ENCODE data around the gene AP5B1.

AP5B1 gene

DNA sequence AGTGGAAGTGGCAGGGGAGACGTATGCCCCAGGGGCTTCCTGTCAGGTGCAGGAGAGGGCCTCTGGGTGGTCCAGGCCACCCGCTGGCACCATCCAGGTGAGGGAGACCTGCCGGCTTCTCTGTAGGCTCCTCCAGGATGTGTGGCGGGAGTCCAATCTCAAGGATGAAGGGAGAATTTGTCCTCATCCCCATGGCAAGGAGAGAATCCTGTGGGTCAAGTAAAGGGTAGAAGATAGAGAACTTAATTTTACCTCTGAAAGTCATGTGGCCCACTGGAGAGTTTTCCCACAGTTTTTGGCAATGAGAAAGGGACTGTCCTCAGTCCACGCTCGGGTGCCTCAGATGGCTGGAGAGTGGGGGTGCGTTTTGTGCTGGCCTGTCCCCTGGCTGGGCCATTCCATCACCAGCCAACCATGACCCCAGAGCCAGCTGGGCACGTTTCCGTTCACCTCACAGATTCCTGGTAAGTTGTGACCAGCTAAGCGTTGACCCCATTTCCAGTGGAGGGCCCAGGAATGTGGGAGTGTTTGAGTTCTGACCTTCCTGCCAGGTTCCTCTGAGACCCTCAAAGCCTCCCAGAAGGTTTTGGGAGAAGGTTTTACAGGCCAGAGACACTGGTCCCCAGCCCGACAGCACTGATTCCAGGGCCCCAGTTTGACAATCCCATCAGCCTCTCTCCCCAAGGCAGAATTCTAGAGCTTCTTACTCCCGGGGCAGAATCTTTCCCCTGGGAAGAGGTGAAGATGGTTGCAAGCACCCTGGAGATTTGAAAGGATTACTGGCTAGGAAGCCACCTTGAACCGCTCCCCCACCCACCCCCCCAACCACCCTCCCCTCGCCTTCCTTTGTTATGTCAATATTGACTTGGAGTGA is 8.7 kb upstream of the AP5B1 start:
- TF ChIP-seq, protein P1, sequence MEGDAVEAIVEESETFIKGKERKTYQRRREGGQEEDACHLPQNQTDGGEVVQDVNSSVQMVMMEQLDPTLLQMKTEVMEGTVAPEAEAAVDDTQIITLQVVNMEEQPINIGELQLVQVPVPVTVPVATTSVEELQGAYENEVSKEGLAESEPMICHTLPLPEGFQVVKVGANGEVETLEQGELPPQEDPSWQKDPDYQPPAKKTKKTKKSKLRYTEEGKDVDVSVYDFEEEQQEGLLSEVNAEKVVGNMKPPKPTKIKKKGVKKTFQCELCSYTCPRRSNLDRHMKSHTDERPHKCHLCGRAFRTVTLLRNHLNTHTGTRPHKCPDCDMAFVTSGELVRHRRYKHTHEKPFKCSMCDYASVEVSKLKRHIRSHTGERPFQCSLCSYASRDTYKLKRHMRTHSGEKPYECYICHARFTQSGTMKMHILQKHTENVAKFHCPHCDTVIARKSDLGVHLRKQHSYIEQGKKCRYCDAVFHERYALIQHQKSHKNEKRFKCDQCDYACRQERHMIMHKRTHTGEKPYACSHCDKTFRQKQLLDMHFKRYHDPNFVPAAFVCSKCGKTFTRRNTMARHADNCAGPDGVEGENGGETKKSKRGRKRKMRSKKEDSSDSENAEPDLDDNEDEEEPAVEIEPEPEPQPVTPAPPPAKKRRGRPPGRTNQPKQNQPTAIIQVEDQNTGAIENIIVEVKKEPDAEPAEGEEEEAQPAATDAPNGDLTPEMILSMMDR (IDR thresholded peaks at IDR 0.05; ENCODE audit: borderline replicate concordance, control extremely low read depth, extremely low read depth, insufficient read depth, missing control alignments) = no peak
- in situ Hi-C loops (cut with MboI; ENCODE audit: low sequenced_read_pairs, unreplicated experiment) = no loop called here
- no peak for DNase-seq (ENCODE audit: low spot score)

DNA sequence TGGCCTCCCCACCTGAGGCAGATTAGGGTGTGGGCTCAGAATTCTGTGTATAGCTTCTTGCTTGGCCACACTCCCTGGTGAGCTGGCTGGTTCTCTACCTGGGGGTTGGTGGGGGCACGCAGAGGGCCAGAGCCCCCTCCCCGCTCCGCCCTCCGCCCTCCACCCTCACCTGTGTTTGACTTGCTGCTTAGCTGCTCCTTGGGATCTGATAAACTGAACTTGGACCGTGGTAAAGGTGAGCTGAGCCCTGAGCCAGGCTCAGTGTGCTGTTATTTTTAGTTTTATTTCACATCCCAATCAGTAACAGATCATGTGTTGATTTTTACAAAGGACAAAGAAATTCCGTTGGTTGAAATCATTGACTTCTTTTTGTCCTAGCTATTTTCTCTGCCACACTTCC is 8.0 kb upstream of the AP5B1 start:
- DNase-seq (ENCODE audit: low spot score) = no peak
- TF ChIP-seq, protein P1 (IDR thresholded peaks at IDR 0.05; ENCODE audit: borderline replicate concordance, control extremely low read depth, extremely low read depth, insufficient read depth, missing control alignments) = no peak
- in situ Hi-C loops (cut with MboI; ENCODE audit: low sequenced_read_pairs, unreplicated experiment) = no loop called here

DNA sequence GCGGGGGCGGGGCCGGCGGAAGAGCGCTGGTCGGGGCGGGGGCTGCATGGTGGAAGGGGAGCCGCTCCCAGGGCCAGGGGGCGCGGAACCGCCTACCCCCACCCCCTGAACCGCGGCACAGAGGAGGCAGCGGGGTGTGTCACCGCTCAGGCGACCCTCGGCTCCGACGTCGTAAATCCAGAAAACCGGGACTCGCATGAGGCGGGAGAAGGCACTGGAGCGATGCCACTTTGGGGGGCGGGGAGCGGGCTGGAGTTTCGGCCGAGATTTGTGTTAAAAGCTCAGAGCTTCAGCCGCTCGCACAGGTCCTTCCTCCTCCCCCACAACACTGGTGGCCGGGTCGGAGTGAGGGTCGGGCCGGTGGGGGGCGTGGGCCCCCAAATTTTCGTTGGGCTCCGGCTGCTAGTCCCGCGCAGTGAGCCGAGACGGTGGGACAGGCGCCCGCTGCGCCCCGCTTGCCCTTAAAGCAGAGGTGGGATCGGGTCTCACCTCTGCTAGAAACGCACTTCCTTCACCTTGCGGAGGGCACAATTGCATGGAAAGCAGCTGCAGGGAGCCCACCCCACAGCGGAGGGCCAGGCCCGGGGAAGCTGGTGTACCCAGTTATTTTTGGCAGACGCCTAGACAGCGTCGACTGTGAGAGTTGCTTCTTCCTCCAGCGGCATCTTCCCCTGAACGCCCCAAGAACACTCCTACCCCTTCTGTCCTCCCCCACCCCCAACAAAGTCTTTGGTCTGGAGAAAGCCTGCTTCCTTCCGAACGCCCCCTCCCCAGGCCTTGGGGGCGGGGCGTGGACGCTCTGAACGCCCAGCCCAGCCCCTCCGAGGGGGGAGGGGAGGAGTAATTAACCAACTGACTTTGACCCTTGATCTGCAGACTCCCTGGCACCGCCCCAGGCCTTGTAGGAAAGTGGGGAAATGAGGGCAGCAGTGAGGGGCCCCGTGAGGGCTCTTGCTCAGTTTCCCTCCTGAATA is 7.2 kb upstream of the AP5B1 start:
- TF ChIP-seq, protein P1 (IDR thresholded peaks at IDR 0.05; ENCODE audit: borderline replicate concordance, control extremely low read depth, extremely low read depth, insufficient read depth, missing control alignments) = no peak
- in situ Hi-C loops (cut with MboI; ENCODE audit: low sequenced_read_pairs, unreplicated experiment) = no loop called here
- no peak for DNase-seq (ENCODE audit: low spot score)

DNA sequence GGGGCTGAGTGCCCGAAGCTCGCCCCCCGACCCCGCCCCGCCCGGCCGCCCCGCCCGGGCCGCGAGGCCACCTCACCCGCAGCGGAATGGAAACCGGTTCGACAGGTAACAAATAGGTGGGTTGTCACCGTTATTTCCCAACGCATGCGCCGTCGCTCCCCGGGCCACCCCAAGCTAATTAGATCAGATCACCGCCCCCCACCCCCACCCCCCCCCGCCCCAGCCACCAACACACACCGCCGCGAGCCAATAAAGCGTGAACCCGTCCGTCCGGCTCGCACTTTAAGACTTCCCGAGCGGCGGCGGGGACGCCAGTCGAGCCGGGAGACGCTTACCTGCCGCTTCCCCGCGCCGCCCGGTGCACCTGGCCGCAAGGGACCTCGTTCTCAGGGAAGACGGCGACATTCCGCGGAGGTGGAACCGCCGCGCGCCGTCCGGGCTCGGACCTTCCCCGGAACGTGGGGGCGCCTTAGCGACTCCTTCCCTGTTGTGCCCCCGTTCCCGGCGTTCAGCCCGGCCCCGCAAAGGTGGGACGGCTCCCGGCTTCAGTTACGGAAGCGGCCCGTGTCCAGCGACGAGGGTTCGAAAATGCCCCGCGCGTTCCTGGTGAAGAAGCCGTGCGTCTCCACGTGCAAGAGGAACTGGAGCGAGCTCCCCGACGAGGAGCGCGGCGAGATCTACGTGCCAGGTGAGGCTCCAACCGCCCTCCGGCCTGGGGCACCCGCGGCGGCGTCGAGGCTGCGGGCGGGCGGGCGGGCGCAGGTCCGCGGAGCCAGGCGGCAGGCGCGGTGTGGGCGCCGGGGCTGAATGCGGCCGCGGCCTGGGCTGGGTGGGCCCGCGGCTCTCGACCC is 6.2 kb upstream of the AP5B1 start, which contains the start of gene OVOL1:
TSS of gene OVOL1 (plus strand) at position 278 of the 851 bp plus-strand sequence. CDS start at position 589, 311 bp downstream.
- in situ Hi-C loops (cut with MboI; ENCODE audit: low sequenced_read_pairs, unreplicated experiment) = no loop called here
- DNase-seq (ENCODE audit: low spot score) = no peak
- TF ChIP-seq, protein P1 (IDR thresholded peaks at IDR 0.05; ENCODE audit: borderline replicate concordance, control extremely low read depth, extremely low read depth, insufficient read depth, missing control alignments) = no peak

DNA sequence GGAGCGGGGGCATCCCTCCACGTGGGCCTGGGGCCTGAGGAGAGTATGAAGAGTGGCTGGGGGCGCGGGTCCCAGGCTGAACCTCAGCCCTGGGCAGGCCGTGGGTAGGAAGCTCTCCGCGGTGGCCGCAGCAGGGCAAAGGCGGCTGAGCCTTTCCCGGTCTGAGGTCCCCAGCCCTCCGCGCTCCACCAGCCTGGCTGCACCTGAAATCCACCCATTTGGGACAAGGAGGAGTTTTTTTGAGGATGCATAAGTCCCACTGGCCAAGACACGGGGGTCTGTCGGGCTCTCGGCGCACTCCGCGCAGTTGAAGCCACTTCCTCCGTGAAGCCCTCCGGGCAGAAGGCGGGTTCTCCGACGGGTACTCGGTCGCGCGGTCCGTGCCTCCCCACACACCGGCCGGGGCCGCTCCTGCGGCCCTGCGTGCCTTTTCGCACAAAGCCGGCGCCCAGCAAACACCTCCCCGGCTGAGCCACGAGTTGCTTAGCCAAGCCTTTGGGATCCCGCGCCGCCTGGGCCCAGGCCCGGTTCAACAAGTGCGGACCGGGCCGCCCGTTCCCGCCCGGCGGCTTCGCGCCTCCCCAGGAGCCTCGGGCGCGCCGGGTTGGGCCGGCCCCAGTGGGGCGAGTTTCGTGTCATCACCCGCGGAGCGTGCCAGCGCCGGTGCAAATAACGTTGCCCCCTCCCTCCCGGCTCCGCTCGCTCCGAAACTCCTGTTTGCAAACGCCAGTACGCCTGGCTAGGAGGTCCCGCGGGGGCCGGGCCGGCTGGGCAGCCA is 5.4 kb upstream of the AP5B1 start:
- no peak for DNase-seq (ENCODE audit: low spot score)
- in situ Hi-C loops (cut with MboI; ENCODE audit: low sequenced_read_pairs, unreplicated experiment) = no loop called here
- TF ChIP-seq, protein P1 (IDR thresholded peaks at IDR 0.05; ENCODE audit: borderline replicate concordance, control extremely low read depth, extremely low read depth, insufficient read depth, missing control alignments) = no peak
